ENCODE measurements around the gene NUFIP1.
"Not testable (repeated sequence)": the region's sequence is repeated elsewhere in the genome, so short reads cannot be mapped to it uniquely, and the experiment has no call there.

NUFIP1 gene

DNA sequence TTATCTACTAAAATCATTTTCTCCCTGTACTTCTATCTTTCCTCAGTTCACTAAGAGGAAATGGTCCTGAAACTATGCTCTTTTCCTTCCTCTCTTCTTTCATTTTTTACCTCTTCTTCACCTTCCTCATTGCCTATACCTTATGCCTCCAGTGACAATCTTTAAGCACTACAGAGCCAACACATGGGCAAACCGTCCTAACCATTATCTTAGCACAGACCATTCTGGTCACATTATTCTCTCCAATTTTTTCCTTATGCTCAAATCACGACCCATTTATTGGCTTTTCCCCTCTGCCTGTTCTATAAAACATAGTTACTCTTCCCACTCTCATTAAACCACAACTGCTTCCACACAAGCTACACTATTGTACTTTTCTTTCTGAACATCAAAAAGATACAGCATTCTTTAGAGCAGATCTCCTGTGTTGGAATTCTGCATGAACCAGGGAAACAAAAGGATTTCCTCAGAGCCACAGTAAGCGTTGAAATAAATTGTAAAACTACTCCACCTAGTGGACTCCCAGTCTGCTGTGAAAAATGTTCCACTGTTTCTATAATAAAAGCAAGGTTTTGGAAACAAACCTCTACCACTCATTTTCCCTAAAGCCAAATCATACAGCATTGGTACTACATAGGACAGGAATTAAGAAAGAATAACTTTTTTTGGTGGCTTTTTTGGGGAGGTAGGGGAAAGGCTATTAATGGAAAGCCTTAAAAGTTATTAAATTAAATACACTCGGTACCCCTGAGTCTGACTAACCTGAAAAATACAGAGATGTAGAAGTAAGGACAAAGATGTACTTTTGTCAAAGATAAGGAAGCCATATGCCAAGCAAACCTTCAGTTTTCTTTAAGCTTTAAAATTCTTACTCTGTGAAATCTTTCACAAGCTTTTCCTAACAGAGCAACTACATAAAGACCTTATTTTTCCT, 19.5 kb downstream of the NUFIP1 start:
- no peak for DNase-seq (ENCODE audit: low read depth in 2 of 2, low spot score in 1 of 2)

DNA sequence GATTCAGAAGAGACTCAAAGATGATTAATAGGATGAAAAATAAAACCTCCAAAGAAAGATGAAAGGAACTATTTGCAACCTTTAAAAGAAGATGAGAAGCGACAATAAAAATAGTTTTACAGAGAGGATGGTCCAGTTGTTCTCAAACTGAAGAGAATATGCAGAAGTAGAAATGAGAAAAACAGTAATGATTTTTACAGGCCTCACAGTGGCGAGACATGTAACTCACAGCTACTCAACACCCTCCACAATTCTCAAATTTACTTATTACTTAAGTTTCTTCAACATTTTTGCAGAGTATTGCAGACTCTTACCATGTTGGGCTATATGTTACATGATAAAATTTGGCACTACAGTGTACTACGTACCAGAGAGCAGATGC, 20.8 kb downstream of the NUFIP1 start:
- no peak for DNase-seq (ENCODE audit: low read depth in 2 of 2, low spot score in 1 of 2)

GRCh38 chr13:44967704-44968433, 21.4 kb downstream of the NUFIP1 start:
- DNase-seq (ENCODE audit: low read depth in 2 of 2, low spot score in 1 of 2) = no peak

DNA sequence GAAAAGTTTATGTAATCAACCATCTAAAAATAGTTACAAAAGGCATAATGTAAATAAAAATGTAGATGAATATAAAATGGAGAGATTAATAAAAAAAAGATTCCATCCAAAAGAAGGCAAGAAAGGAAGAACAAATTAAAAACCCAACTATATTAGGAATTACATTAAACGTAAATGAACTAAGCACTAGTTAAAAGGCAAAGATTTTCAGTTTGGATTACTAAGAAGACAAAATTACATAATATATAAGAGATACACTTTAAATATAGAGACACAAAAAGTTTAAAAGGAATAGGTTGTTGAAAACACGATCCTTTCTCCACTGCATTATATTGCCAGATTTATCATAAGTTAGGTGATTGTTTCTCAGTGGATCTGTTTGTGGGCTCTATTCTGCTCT, 27.3 kb downstream of the NUFIP1 start:
- DNase-seq (ENCODE audit: low read depth in 2 of 2, low spot score in 1 of 2) = no peak

GRCh38 chr13:44955406-44955805, 33.9 kb downstream of the NUFIP1 start:
- DNase-seq (ENCODE audit: low read depth in 2 of 2, low spot score in 1 of 2) = no peak

- DNase-seq (ENCODE audit: low read depth in 2 of 2, low spot score in 1 of 2) = no peak
Observed at GRCh38 chr13:44954224-44954623, 35.0 kb downstream of the NUFIP1 start.

GRCh38 chr13:44952671-44953070, 36.6 kb downstream of the NUFIP1 start:
- DNase-seq (ENCODE audit: low read depth in 2 of 2, low spot score in 1 of 2) = no peak

GRCh38 chr13:44951184-44951583, 38.1 kb downstream of the NUFIP1 start:
- no peak for DNase-seq (ENCODE audit: low read depth in 2 of 2, low spot score in 1 of 2)

DNA sequence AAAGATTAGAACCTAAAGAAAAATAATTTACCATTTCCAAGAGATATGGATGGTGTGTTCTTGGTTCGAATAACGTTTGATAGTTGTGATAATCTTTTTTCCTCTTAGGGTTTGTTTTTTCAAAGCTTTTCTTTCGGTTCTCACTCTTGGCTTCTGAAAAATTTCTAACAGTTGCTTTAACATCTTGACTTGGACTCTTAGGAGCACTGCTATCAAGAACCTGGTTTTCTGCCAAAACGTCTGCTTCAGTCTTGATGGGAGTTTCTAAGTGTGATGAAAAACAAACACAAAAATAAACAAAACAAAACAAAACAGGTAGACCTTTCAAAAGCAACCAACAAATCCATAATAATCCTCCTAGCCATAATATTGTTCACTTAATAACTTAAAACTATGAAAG, 45.9 kb downstream of the NUFIP1 start:
- DNase-seq (ENCODE audit: low read depth in 2 of 2, low spot score in 1 of 2) = not testable (repeated sequence)

DNA sequence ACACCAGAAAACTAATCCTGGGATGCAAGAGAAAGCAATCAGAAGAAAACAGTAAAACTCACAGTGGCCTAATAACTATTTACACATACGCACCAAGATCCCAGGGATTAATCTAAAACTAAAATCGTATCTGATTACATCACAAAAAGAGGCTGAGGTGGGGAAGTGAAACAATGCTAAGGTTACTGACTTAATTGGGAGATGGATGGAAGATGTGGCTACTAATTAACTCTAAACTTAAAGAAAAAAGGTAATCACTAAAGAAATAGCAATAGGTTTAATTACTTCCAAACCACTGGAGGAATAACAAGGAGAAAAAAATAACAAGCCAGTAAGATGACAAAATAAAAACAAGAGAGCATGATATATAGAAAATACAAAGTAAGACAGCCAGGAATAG, 50.4 kb downstream of the NUFIP1 start:
- no peak for DNase-seq (ENCODE audit: low read depth in 2 of 2, low spot score in 1 of 2)

GRCh38 chr13:44936246-44936645, 53.0 kb downstream of the NUFIP1 start:
- no peak for DNase-seq (ENCODE audit: low read depth in 2 of 2, low spot score in 1 of 2)

- DNase-seq (ENCODE audit: low read depth in 2 of 2, low spot score in 1 of 2) = no peak
Observed at GRCh38 chr13:44934724-44935123, 54.5 kb downstream of the NUFIP1 start.

- no peak for DNase-seq (ENCODE audit: low read depth in 2 of 2, low spot score in 1 of 2)
Observed at GRCh38 chr13:44932850-44933251, 56.4 kb downstream of the NUFIP1 start.

GRCh38 chr13:44932171-44932849, 57.0 kb downstream of the NUFIP1 start:
- DNase-seq (ENCODE audit: low read depth in 2 of 2, low spot score in 1 of 2) = no peak

DNA sequence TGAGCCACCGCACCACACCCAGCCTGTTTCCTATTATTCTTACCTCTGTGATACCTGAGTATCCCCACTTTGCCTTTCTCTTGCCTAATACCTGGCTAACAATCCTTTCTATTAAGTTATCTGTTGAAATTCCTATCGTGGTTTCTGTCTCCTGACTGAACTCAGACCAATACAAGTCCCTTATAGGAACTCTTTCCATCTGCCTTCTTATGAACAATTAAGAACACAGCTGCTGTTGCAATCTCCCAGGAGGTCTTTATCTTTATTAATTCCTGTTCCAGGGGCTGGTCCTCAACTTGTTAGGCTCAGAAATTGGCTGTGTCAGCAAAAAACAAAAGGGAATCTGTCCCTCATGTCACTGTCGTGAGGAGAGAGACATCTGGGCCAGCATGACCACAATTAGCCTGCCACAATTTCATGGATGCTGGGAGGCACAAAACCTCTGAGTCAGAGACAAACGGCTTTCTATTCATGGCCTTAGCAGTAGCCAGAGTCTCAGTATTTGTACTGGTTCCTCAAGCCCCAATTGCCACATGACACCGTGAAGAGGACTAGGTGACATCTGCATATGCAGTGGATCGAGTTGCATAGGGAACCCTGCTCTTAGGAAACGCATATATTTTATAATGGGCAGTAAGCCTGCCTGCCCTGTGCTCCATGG, 58.2 kb downstream of the NUFIP1 start:
- DNase-seq (ENCODE audit: low read depth in 2 of 2, low spot score in 1 of 2) = no peak

- DNase-seq (ENCODE audit: low read depth in 2 of 2, low spot score in 1 of 2) = no peak
Observed at GRCh38 chr13:44930280-44930679, 59.0 kb downstream of the NUFIP1 start.

DNA sequence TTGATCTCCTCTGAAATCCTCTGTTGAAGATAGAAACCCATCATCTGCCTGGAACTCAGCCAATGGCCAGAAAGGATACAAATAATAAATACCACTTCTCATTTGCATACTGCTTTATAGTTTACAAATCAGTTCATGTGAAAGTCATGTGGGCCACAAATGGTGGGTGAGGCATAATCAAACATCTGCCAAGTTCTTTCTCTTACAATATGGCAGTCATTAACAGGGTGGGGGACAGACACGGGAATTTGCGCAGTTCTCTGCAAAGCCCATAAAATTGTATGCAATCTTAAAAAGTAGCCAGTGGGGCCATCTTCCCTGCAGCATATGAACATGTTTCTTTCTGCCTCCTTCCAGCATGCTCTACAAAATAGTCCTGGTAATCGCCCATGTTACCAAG, 59.6 kb downstream of the NUFIP1 start:
- no peak for DNase-seq (ENCODE audit: low read depth in 2 of 2, low spot score in 1 of 2)

GRCh38 chr13:44927968-44928367, 61.3 kb downstream of the NUFIP1 start:
- no peak for DNase-seq (ENCODE audit: low read depth in 2 of 2, low spot score in 1 of 2)

- no peak for DNase-seq (ENCODE audit: low read depth in 2 of 2, low spot score in 1 of 2)
Observed at GRCh38 chr13:44921931-44922758, 67.1 kb downstream of the NUFIP1 start.

DNA sequence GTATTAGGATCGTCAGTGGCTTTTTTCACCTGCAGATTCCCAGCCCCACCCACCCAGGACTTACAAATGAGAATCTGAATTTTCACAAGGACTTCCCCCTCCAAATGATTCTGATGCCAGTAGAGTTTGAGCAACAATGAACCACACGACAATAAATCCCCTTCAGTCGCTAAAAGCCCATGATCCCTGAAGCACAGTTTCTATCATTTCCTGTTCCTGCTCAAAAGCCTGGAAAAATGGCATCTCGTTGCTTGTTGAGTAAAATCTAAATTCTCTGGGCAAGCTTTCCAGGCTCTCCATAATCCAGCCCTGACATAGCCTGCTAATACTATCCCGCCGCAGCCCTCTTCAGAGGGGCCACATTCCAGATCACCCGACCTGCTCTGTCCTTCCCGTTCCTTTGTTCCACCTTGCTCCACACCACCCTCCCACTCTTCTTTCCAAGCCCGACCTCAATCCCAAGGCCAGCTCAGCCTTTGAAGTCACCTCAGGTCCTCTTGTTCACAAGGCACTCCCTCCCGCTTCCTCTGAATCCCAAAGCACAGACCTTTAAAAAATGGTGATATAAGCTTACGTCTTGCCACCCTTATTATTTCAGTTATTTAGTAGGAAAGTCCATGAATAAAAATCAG, 67.9 kb downstream of the NUFIP1 start:
- no peak for DNase-seq (ENCODE audit: low read depth in 2 of 2, low spot score in 1 of 2)

All from stimulated activated CD8-positive, alpha-beta memory T cell treated with anti-CD3 and anti-CD28 coated beads, Interleukin-4, amount 100 ng/mL, for 1 hour (primary cell).